ENCODE results near the gene TM7SF2. TPM values are rescaled to one million over a fixed set of nuclear protein-coding genes. Genes with fewer than 3 reads are reported as not detected.
A peak's percentile ranks its signal among the peaks of the same experiment; 100 is the strongest.

TM7SF2 gene
- total and polyA plus RNA-seq, 7 donors = 3.6 to 43.2 (median 17.4) TPM

GRCh38 chr11:65131417-65131776 is 19.7 kb downstream of the TM7SF2 start:
- no peak for TF ChIP-seq POLR2AphosphoS5 (IDR thresholded peaks at IDR 0.05)
- no peak for TF ChIP-seq EP300 (IDR thresholded peaks at IDR 0.05)
- TF ChIP-seq POLR2A (IDR thresholded peaks at IDR 0.05) = no peak
- no peak for TF ChIP-seq CTCF (IDR thresholded peaks at IDR 0.05)
- H3K4me1 ChIP-seq = peaks cover 0 to 31% (median 25%) of the 10 kb centered on the region in 4 donors
- H3K36me3 ChIP-seq = peaks cover 39 to 66% (median 58%) of the 10 kb centered on the region in 4 donors
- WGBS, 2 donors = 76 to 83% methylated on average over 3 of the region's 3 CpGs
- no peaks in the 10 kb centered on the region for H3K27me3 ChIP-seq
- H3K9me3 ChIP-seq = no peaks in the 10 kb centered on the region
- intact Hi-C loops (cut with DNase I) = loop anchor here (5.0 kb wide), 1 partner anchor 131 kb away; the partner anchor contains the start of gene POLA2
- H3K4me3 ChIP-seq = no peak overlapping the region
- DNase-seq = no peak
- no peak overlapping the region for H3K27ac ChIP-seq

DNA sequence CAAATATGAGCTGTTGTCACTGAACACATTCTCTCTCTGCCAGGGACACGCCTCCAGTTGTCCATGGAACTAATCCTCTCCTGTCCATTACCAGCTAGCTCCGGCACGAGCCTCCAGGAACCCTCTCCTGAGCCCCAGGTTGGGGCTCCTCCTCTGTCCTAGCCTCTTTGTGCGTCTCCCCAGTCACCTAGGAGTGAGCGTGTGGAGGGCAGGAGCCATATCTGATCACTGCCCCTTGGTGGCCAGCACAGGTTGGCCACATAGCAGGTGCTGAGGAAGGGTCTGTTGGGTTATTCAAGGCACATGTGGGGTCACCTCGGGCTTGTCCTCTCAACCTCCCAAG is 20.2 kb downstream of the TM7SF2 start:
- Histone ChIP-seq H3K27ac (no peak overlapping the region), H3K27me3 (no peaks in the 10 kb centered on the region), H3K4me1 (peaks cover 0 to 31% (median 25%) of the 10 kb centered on the region in 4 donors), H3K36me3 (peaks cover 34 to 62% (median 53%) of the 10 kb centered on the region in 4 donors), H3K9me3 (no peaks in the 10 kb centered on the region), H3K4me3 (no peak overlapping the region)
- WGBS, 2 donors = 75 to 81% methylated on average over 6 of the region's 6 CpGs
- TF ChIP-seq POLR2AphosphoS5 (IDR thresholded peaks at IDR 0.05) = no peak
- TF ChIP-seq POLR2A (IDR thresholded peaks at IDR 0.05) = no peak
- no peak for TF ChIP-seq EP300 (IDR thresholded peaks at IDR 0.05)
- TF ChIP-seq CTCF (IDR thresholded peaks at IDR 0.05) = no peak
- no peak for DNase-seq
- intact Hi-C loops (cut with DNase I) = loop anchor here (5.0 kb wide), 1 partner anchor 130 kb away; the partner anchor contains the start of gene POLA2

DNA sequence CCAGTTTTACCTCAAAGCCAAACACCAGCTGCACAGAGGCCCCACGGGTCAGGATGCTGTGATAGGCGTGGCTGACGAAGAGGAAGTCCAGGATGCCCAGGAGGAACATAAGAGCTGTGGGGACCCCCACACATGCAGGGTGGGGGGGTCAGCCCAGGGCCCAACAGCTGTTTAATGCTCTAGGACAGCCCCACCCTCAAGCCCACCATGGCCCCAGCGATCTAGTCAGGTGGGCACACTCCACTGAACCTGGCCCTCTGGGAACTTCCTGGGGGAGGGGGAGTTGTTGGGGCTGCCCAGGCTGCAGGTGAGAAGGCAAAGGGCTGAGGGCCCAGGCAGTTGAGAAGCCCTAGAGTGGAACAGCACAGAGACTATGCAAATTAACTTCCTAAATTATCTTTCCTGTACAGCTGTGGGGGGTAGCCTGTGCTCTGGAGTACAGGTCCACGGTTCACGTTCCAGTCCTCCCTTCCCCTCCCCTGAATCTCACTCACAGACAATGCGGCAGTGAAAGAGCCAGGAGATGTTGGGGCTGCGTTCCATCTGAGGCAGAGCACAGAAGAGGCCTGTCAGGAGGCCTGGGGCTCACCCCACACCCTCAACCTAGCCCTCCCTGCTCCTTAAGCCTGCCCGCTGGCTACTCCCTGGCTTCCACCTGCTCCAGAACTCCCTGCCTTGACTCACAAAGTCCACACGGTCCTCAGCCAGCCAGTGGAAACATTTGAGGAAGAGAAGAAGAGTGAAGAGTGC is 20.7 kb downstream of the TM7SF2 start:
- WGBS, 2 donors = 65 to 69% methylated on average over 10 of the region's 10 CpGs
- intact Hi-C loops (cut with DNase I) = loop anchor here (5.0 kb wide), 1 partner anchor 130 kb away; the partner anchor contains the start of gene POLA2
- Histone ChIP-seq H3K4me1 (peaks cover 0 to 31% (median 25%) of the 10 kb centered on the region in 4 donors), H3K36me3 (peaks cover 32 to 56% (median 50%) of the 10 kb centered on the region in 4 donors), H3K4me3 (peak overlapping the region in 1 of 4 donors; percentile 92), H3K27me3 (no peaks in the 10 kb centered on the region), H3K9me3 (no peaks in the 10 kb centered on the region), H3K27ac (peak overlapping the region in 2 of 4 donors; percentile 94 to 96)
- TF ChIP-seq POLR2AphosphoS5 (IDR thresholded peaks at IDR 0.05) = no peak
- no peak for TF ChIP-seq EP300 (IDR thresholded peaks at IDR 0.05)
- TF ChIP-seq POLR2A (IDR thresholded peaks at IDR 0.05) = no peak
- TF ChIP-seq CTCF (IDR thresholded peaks at IDR 0.05) = no peak
- peak; percentile 61 for DNase-seq

DNA sequence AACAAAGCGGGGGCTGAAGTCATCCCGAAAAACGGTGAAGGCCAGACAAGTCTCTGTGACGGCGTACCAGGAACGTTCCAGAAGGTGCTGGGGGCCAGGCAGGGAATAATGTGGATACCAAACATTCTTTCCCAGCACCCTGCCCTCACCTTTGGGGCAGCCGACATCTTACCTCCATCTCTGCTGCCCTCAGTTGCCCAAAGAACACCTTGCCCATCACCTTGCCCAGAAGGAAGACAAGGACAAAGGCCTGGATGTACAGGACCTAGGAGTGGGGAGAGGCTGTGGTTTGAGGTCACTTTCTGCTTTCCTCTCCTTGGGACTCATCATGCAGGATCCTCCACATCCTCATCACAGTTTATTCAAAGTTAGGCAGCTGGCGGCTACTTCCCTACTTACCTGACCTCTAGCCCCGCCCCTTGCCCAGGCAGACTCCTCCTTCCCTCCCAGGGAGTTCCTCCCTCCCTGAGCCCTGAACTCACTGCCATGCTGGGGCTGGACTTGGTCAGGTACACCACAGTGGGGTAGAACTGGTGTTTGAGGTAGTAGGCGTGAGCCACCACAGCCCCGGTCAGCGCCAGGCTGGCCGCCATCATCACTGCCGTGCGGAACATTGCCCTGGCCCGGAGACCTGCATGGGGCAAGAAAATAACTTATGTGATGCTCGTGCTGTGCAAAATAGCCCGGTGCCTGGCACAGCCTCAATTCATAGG is 21.5 kb downstream of the TM7SF2 start:
- H3K27me3 ChIP-seq = no peaks in the 10 kb centered on the region
- peaks cover 25 to 49% (median 45%) of the 10 kb centered on the region in 4 donors for H3K36me3 ChIP-seq

More for the DNA sequence above, 21.5 kb downstream of the TM7SF2 start:
- intact Hi-C loops (cut with DNase I) = loop anchor here (5.0 kb wide), 1 partner anchor 129 kb away; the partner anchor contains the start of gene POLA2
- WGBS, 2 donors = 34 to 40% methylated on average over 18 of the region's 18 CpGs
- peak; percentile 69 for DNase-seq
- TF ChIP-seq POLR2A (IDR thresholded peaks at IDR 0.05) (no peak), POLR2AphosphoS5 (IDR thresholded peaks at IDR 0.05) (no peak), EP300 (IDR thresholded peaks at IDR 0.05) (no peak), CTCF (IDR thresholded peaks at IDR 0.05) (no peak)
- peaks cover 0 to 31% (median 25%) of the 10 kb centered on the region in 4 donors for H3K4me1 ChIP-seq
- peak overlapping the region; percentile 94 to 98 (median 96) for H3K27ac ChIP-seq
- H3K4me3 ChIP-seq = peak overlapping the region; percentile 83 to 93 (median 90)
- no peaks in the 10 kb centered on the region for H3K9me3 ChIP-seq

All from sigmoid colon (tissue), 7 donors.